Gastroesophageal sphincter (tissue), 2 donors: ENCODE measurements around the gene PRKAB2.

Experiments used
- EP300 ChIP-seq: sonication (generic); formaldehyde crosslinking; IDR thresholded peaks from one replicate; pipeline ENCODE4 v1.6.1; 2017; ENCODE audit warnings: antibody characterized with exemption, mild to moderate bottlenecking
- POLR2AphosphoS5 ChIP-seq: sonication (generic); formaldehyde crosslinking; IDR thresholded peaks from one replicate; pipeline ENCODE4 v1.6.1; 2017; ENCODE audit warnings: antibody characterized with exemption

DNA sequence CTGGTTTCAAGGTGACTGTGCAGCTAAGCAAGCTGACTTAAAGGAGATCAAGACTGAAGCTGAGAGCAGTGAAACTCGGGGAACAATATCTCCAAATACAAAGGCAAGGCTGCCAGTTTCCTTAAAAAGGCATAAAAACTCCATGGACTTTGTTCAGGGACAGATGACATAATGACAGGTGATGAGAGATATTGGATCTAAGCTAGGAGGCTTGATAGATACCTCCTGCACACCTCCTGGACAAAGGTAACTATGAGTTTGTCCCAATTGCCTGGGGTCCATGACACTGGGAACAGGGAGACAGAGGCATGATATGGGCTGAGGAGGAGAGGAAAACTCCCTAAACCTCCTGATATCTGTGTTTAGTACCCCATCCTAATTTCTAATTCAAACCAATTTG lies 55.2 kb downstream of the PRKAB2 start:
- TF ChIP-seq POLR2AphosphoS5 (no peak), EP300 (no peak)
